HepG2 (cell line): ENCODE data around the gene NFATC2. TPM values are rescaled to one million over a fixed set of nuclear protein-coding genes. Genes with fewer than 3 reads are reported as not detected.

ENCODE experiments used
- CCAR2 ChIP-seq: fragments of 200-400 bp; formaldehyde crosslinking; optimal IDR thresholded peaks from 2 replicates; pipeline ENCODE3; 2018; ENCODE audit warnings: low read depth, mild to moderate bottlenecking, low read length, moderate library complexity
- CREB3 ChIP-seq: sonication (generic); formaldehyde crosslinking; IDR thresholded peaks from 2 replicates; pipeline ENCODE4 v1.5.0; 2020; ENCODE audit warnings: missing genetic modification reagents
- FUBP1 ChIP-seq: sonication (generic); formaldehyde crosslinking; IDR thresholded peaks from 2 replicates; pipeline ENCODE4 v1.5.1; 2020; ENCODE audit warnings: missing genetic modification reagents, mild to moderate bottlenecking, borderline replicate concordance
- HINFP ChIP-seq: sonication (generic); formaldehyde crosslinking; IDR thresholded peaks from 2 replicates; pipeline ENCODE4 v1.4.0; 2020; ENCODE audit warnings: low read depth, mild to moderate bottlenecking, missing genetic modification reagents
- NFKBIZ ChIP-seq: IDR thresholded peaks from 2 replicates; pipeline ENCODE4 v1.6.1; 2018; ENCODE audit warnings: missing genetic modification reagents, missing compliant biosample characterization
- NONO ChIP-seq, 2 experiments: fragments of 450-650 bp in 1 of 2; sonication (generic) in 1 of 2; formaldehyde crosslinking in 1 of 2; IDR thresholded peaks in 1 of 2; conservative IDR thresholded peaks in 1 of 2; 2 replicates each; pipeline versions ENCODE4 v1.6.1 to v1.8.0; 2017 to 2022; ENCODE audit warnings: mild to moderate bottlenecking in 1 of 2, missing genetic modification reagents in 1 of 2, moderate library complexity in 1 of 2
- STAG1 ChIP-seq: sonication (generic); formaldehyde crosslinking; IDR thresholded peaks from 2 replicates; pipeline ENCODE4 v1.4.0; 2020; ENCODE audit warnings: missing genetic modification reagents
- TARDBP ChIP-seq: sonication (generic); formaldehyde crosslinking; IDR thresholded peaks from 2 replicates; pipeline ENCODE4 v1.8.0; 2022; ENCODE audit warnings: mild to moderate bottlenecking, missing genetic modification reagents
- ZBTB33 ChIP-seq: sonication (generic); formaldehyde crosslinking; IDR thresholded peaks from 2 replicates; pipeline ENCODE4 v1.4.0; 2020; ENCODE audit warnings: missing genetic modification reagents
- ZBTB4 ChIP-seq: sonication (generic); formaldehyde crosslinking; IDR thresholded peaks from 2 replicates; pipeline ENCODE4 v1.4.0; 2020; ENCODE audit warnings: missing genetic modification reagents, mild to moderate bottlenecking, borderline replicate concordance
- ZFY ChIP-seq: sonication (generic); formaldehyde crosslinking; IDR thresholded peaks from 2 replicates; pipeline ENCODE4 v1.4.0; 2020; ENCODE audit warnings: missing genetic modification reagents
- ZNF30 ChIP-seq: sonication (generic); formaldehyde crosslinking; IDR thresholded peaks from 2 replicates; pipeline ENCODE4 v1.5.0; 2020; ENCODE audit warnings: mild to moderate bottlenecking, missing genetic modification reagents
- ZNF333 ChIP-seq: sonication (generic); formaldehyde crosslinking; IDR thresholded peaks from 2 replicates; pipeline ENCODE4 v1.4.0; 2020; ENCODE audit warnings: mild to moderate bottlenecking, missing genetic modification reagents, borderline replicate concordance
- ZNF570 ChIP-seq: sonication (generic); formaldehyde crosslinking; IDR thresholded peaks from 2 replicates; pipeline ENCODE4 v1.4.0; 2020; ENCODE audit warnings: mild to moderate bottlenecking, missing genetic modification reagents, borderline replicate concordance
- ZNF644 ChIP-seq: IDR thresholded peaks from 2 replicates; pipeline ENCODE4 v1.6.1; 2016; ENCODE audit warnings: low read depth
- ZNF75D ChIP-seq: sonication (generic); formaldehyde crosslinking; IDR thresholded peaks from 2 replicates; pipeline ENCODE4 v1.8.1; 2023; ENCODE audit warnings: missing genetic modification reagents, mild to moderate bottlenecking, borderline replicate concordance
- ZNF781 ChIP-seq: sonication (generic); formaldehyde crosslinking; IDR thresholded peaks from 2 replicates; pipeline ENCODE4 v1.5.1; 2020; ENCODE audit warnings: borderline replicate concordance, mild to moderate bottlenecking, missing genetic modification reagents; ENCODE audit errors: not compliant biosample characterization
- ZNF790 ChIP-seq: sonication (generic); formaldehyde crosslinking; IDR thresholded peaks from 2 replicates; pipeline ENCODE4 v1.8.0; 2022; ENCODE audit warnings: missing genetic modification reagents, mild to moderate bottlenecking, borderline replicate concordance
- polyA plus RNA-seq, 8 experiments: library from polyadenylated mRNA; depleted of rRNA in 3 of 8; stranded (reverse) in 7 of 8; unstranded in 1 of 8; fragments of >200 nt; fragmentation: Illumina TruSeq in 4 of 8; extraction: Trizol in 4 of 8; gene quantifications; 2 replicates each; pipeline versions ENCODE4 v1.2.1 to v1.2.3, GENCODE V29; 2011 to 2016; ENCODE audit warnings: low read depth in 4 of 8, missing spikeins in 1 of 8, mixed read lengths in 1 of 8; ENCODE audit not compliant: insufficient read depth in 1 of 8
- total RNA-seq, 5 experiments: library from RNA; depleted of rRNA; stranded (reverse); fragments of >200 nt; fragmentation: Illumina TruSeq; extraction: Trizol; gene quantifications; 2 replicates each; pipeline ENCODE4 v1.2.3, GENCODE V29; 2016; ENCODE audit warnings: low read depth in 1 of 5

The NFATC2 gene
- total and polyA plus RNA-seq, 2 of the 13 experiments (the other 11 are each of a cell fraction or from before 2014, with no cell fraction given), result 1.9 to 3.3 TPM

- TF ChIP-seq ZBTB4 (CRISPR knock-in tag), result 0 out of 2 replicates have a peak, but pooled peaks have one; percentile 74
- peak; percentile 41; the same call in 1 of the 2 replicates for TF ChIP-seq ZBTB33 (CRISPR knock-in tag)
- TF ChIP-seq TARDBP (CRISPR knock-in tag), result peak; percentile 81; the same call in 1 of the 2 replicates
- no peak for TF ChIP-seq ZNF75D (CRISPR knock-in tag)
- TF ChIP-seq CREB3 (CRISPR knock-in tag), result 0 out of 2 replicates have a peak, but pooled peaks have one; percentile 47
- no peak for TF ChIP-seq NFKBIZ (CRISPR knock-in tag)
- no peak for TF ChIP-seq ZNF790 (CRISPR knock-in tag)
- TF ChIP-seq FUBP1 (CRISPR knock-in tag), result no peak
- TF ChIP-seq ZNF781, result no peak
- TF ChIP-seq ZNF333 (CRISPR knock-in tag), result peak; percentile 84; the same call in 1 of the 2 replicates
- no peak for TF ChIP-seq CCAR2
- TF ChIP-seq HINFP (CRISPR knock-in tag), result peak; percentile 87
- TF ChIP-seq ZNF644 (CRISPR knock-in tag), result 0 out of 2 replicates have a peak, but pooled peaks have one; percentile 29
- TF ChIP-seq ZNF570 (CRISPR knock-in tag), result no peak
- peak; percentile 28 for TF ChIP-seq STAG1 (CRISPR knock-in tag)
- no peak for TF ChIP-seq NONO (IDR thresholded peaks at IDR 0.05)
- TF ChIP-seq NONO (CRISPR knock-in tag; conservative IDR thresholded peaks at IDR 0.05), result peak; percentile 69; the same call in 1 of the 2 replicates
- no peak for TF ChIP-seq ZFY (CRISPR knock-in tag)
- TF ChIP-seq ZNF30 (CRISPR knock-in tag), result no peak
Observed at GRCh38 chr20:51428401-51429143, 113.9 kb downstream of the NFATC2 start (continued).
